Suprapubic skin (tissue), 3 donors: ENCODE results near the gene SPRED2.

Experiments
- CTCF ChIP-seq, 2 donors: fragments of 200-600 bp in 1 of 2; fragments of 450-650 bp in 1 of 2; sonication (generic) in 1 of 2; IDR thresholded peaks; one replicate each; pipeline ENCODE4 v1.5.1; 2016 to 2019; ENCODE audit warnings: antibody characterized with exemption in 2 of 2, mild to moderate bottlenecking in 1 of 2, moderate library complexity in 1 of 2
- POLR2A ChIP-seq, 2 donors: fragments of 450-650 bp; IDR thresholded peaks; one replicate each; pipeline ENCODE4 v1.6.1; 2017; ENCODE audit warnings: antibody characterized with exemption in 2 of 2, mild to moderate bottlenecking in 2 of 2, moderate library complexity in 2 of 2

- no peak for TF ChIP-seq CTCF (IDR thresholded peaks at IDR 0.05)
- no peak for TF ChIP-seq POLR2A (IDR thresholded peaks at IDR 0.05)
Measured at GRCh38 chr2:65378290-65378689, 54.1 kb downstream of the SPRED2 start.
